Measurements from ENCODE around the gene BLCAP.

BLCAP gene

GRCh38 chr20:37529214-37529967 lies 1.7 kb upstream of the BLCAP start:
- DNase-seq (ENCODE audit: low spot score) = no peak

- no peak for DNase-seq (ENCODE audit: low spot score)
Observed at GRCh38 chr20:37528446-37529213, 954 bp upstream of the BLCAP start.

- DNase-seq (ENCODE audit: low spot score) = no peak
Observed at GRCh38 chr20:37526839-37527637, 638 bp downstream of the BLCAP start.

GRCh38 chr20:37526238-37526838 lies 1.3 kb downstream of the BLCAP start:
- no peak for DNase-seq (ENCODE audit: low spot score)

GRCh38 chr20:37525810-37526209 lies 1.9 kb downstream of the BLCAP start:
- no peak for DNase-seq (ENCODE audit: low spot score)

- no peak for DNase-seq (ENCODE audit: low spot score)
Observed at GRCh38 chr20:37524859-37525708, 2.6 kb downstream of the BLCAP start.

GRCh38 chr20:37523911-37524700 lies 3.6 kb downstream of the BLCAP start:
- DNase-seq (ENCODE audit: low spot score) = no peak

- no peak for DNase-seq (ENCODE audit: low spot score)
Observed at GRCh38 chr20:37523012-37523391, 4.7 kb downstream of the BLCAP start.

- no peak for DNase-seq (ENCODE audit: low spot score)
Observed at GRCh38 chr20:37522260-37523011, 5.2 kb downstream of the BLCAP start.

- DNase-seq (ENCODE audit: low spot score) = no peak
Observed at GRCh38 chr20:37521061-37521771, 6.5 kb downstream of the BLCAP start, which contains the start of gene NNAT. TSS of gene NNAT (plus strand) at chr20:37521250. CDS start at chr20:37521332, 82 bp downstream.

GRCh38 chr20:37520419-37520955 lies 7.2 kb downstream of the BLCAP start:
- DNase-seq (ENCODE audit: low spot score) = no peak

- no peak for DNase-seq (ENCODE audit: low spot score)
Observed at GRCh38 chr20:37519508-37520418, 7.9 kb downstream of the BLCAP start.

- peak; percentile 26 for DNase-seq (ENCODE audit: low spot score)
Observed at GRCh38 chr20:37518606-37519507, 8.8 kb downstream of the BLCAP start.

- no peak for DNase-seq (ENCODE audit: low spot score)
Observed at GRCh38 chr20:37518059-37518458, 9.6 kb downstream of the BLCAP start.

- DNase-seq (ENCODE audit: low spot score) = no peak
Observed at GRCh38 chr20:37516811-37517750, 10.6 kb downstream of the BLCAP start.
